A549 (cell line): ENCODE data around the gene KLHL3. TPM values are rescaled to one million over a fixed set of nuclear protein-coding genes. Genes with fewer than 3 reads are reported as not detected.

ENCODE experiments used
- ATAC-seq, 2 experiments: fragments of 200-7000 bp in 1 of 2; fragments of >200 bp in 1 of 2; cut with Nextera tagmentation in 1 of 2; cut with Tn5 transposase in 1 of 2; 3 replicates each; pipeline versions ENCODE4 v1.8.0 to v1.9.1; 2018 to 2020; ENCODE audit warnings: mild to moderate bottlenecking in 1 of 2, moderate library complexity in 1 of 2
- CTCF ChIA-PET: fragments of 300-600 bp; sonication (Branson Sonifier 250); formaldehyde crosslinking; extraction: SDS; loops from one replicate; lab custom pipeline; 2021; ENCODE audit warnings: antibody characterized with exemption, inconsistent platforms; lab: Yijun Ruan, JAX
- POLR2A ChIA-PET: fragments of 350-600 bp; formaldehyde crosslinking; extraction: SDS; loops from one replicate; lab custom pipeline; 2021; ENCODE audit warnings: antibody characterized with exemption, inconsistent platforms; lab: Yijun Ruan, JAX
- DNase-seq, 2 experiments: peaks; one replicate each; pipeline versions ENCODE4 v3.0.0 to v3.0.0-alpha.2; 2011 to 2016; ENCODE audit warnings: low read depth in 1 of 2, low spot score in 1 of 2
- FAIRE-seq: peaks from 2 replicates; lab custom pipeline; 2011; peaks lifted over from hg19 to GRCh38; lab: Jason Lieb, UNC
- H3K27ac ChIP-seq, 2 experiments: fragments of >200 bp; sonication (Bioruptor Twin); formaldehyde crosslinking; 3 replicates each; pipeline ENCODE4 v1.5.1; 2016 to 2017
- H3K4me1 ChIP-seq: fragments of >200 bp; sonication (Bioruptor Twin); formaldehyde crosslinking; 3 replicates; pipeline ENCODE4 v1.6.1; 2016
- H3K4me2 ChIP-seq: fragments of >200 bp; sonication (Bioruptor Twin); formaldehyde crosslinking; 3 replicates; pipeline ENCODE4 v1.6.1; 2016
- H3K4me3 ChIP-seq: fragments of >200 bp; sonication (Bioruptor Twin); formaldehyde crosslinking; 3 replicates; pipeline ENCODE4 v1.5.1; 2016
- H3K9me3 ChIP-seq: fragments of >200 bp; sonication (Bioruptor Twin); formaldehyde crosslinking; 3 replicates; pipeline ENCODE4 v1.6.1; 2016
- CBX2 ChIP-seq: fragments of 200-600 bp; sonication (generic); IDR thresholded peaks from 2 replicates; pipeline ENCODE4 v1.6.1; 2016; ENCODE audit warnings: low read depth, mild to moderate bottlenecking, borderline replicate concordance
- CHD4 ChIP-seq: fragments of 200-600 bp; sonication (generic); IDR thresholded peaks from 2 replicates; pipeline ENCODE4 v1.6.1; 2016; ENCODE audit warnings: antibody characterized with exemption, mild to moderate bottlenecking, borderline replicate concordance
- FOSL2 ChIP-seq, 2 experiments: fragments of 450-650 bp in 1 of 2; fragments of >200 bp in 1 of 2; sonication (Bioruptor Twin) in 1 of 2; formaldehyde crosslinking; IDR thresholded peaks; 2 replicates each; pipeline versions ENCODE4 v1.5.0 to v1.6.1; 2016 to 2020; ENCODE audit warnings: mild to moderate bottlenecking in 1 of 2, moderate library complexity in 1 of 2
- FOXS1 ChIP-seq: fragments of 250-450 bp; sonication (Bioruptor Pico); IDR thresholded peaks from 2 replicates; pipeline ENCODE4 v1.5.0; 2020; ENCODE audit warnings: mild to moderate bottlenecking, moderate library complexity
- GATA3 ChIP-seq: IDR thresholded peaks from 2 replicates; pipeline ENCODE4 v1.6.1; 2012; ENCODE audit warnings: borderline replicate concordance
- HDAC2 ChIP-seq: fragments of 200-600 bp; sonication (generic); IDR thresholded peaks from 2 replicates; pipeline ENCODE4 v1.6.1; 2016
- HOXA7 ChIP-seq: fragments of 250-450 bp; sonication (Bioruptor Pico); IDR thresholded peaks from 2 replicates; pipeline ENCODE4 v1.5.0; 2020; ENCODE audit warnings: mild to moderate bottlenecking, moderate library complexity
- HOXB13 ChIP-seq: fragments of 250-450 bp; sonication (Bioruptor Pico); IDR thresholded peaks from 2 replicates; pipeline ENCODE4 v1.5.0; 2020; ENCODE audit warnings: low read depth, mild to moderate bottlenecking, moderate library complexity
- HOXB5 ChIP-seq: fragments of 250-450 bp; sonication (Bioruptor Pico); IDR thresholded peaks from 2 replicates; pipeline ENCODE4 v1.5.0; 2020; ENCODE audit warnings: mild to moderate bottlenecking, moderate library complexity
- KDM1A ChIP-seq: fragments of 200-600 bp; sonication (generic); IDR thresholded peaks from 2 replicates; pipeline ENCODE4 v1.6.1; 2016; ENCODE audit warnings: low read depth, mild to moderate bottlenecking
- MYC ChIP-seq: IDR thresholded peaks from 2 replicates; pipeline ENCODE4 v1.6.1; 2012; ENCODE audit warnings: mild to moderate bottlenecking, inconsistent platforms, low read length, improper control_type of control experiment, borderline replicate concordance
- PHF8 ChIP-seq: fragments of 200-600 bp; sonication (generic); IDR thresholded peaks from 2 replicates; pipeline ENCODE4 v1.6.1; 2016; ENCODE audit warnings: low read depth, mild to moderate bottlenecking, antibody characterized with exemption, moderate library complexity, borderline replicate concordance
- RARB ChIP-seq: fragments of 250-450 bp; sonication (Bioruptor Pico); IDR thresholded peaks from 2 replicates; pipeline ENCODE4 v1.8.0; 2021; ENCODE audit warnings: mild to moderate bottlenecking, moderate library complexity
- RNF2 ChIP-seq: fragments of 200-600 bp; sonication (generic); IDR thresholded peaks from 2 replicates; pipeline ENCODE4 v1.6.1; 2016; ENCODE audit warnings: low read depth, mild to moderate bottlenecking, antibody characterized with exemption, moderate library complexity, borderline replicate concordance
- TFCP2L1 ChIP-seq: fragments of 250-450 bp; sonication (Bioruptor Pico); IDR thresholded peaks from 2 replicates; pipeline ENCODE4 v1.5.0; 2021; ENCODE audit warnings: mild to moderate bottlenecking
- TP53 ChIP-seq: fragments of 250-450 bp; sonication (Bioruptor Pico); IDR thresholded peaks from 2 replicates; pipeline ENCODE4 v1.5.0; 2021; ENCODE audit warnings: mild to moderate bottlenecking, moderate library complexity
- ZFP36 ChIP-seq: fragments of 450-650 bp; IDR thresholded peaks from 2 replicates; pipeline ENCODE4 v1.6.1; 2014; ENCODE audit warnings: borderline replicate concordance; ENCODE audit not compliant: partially characterized antibody
- ZNF302 ChIP-seq: fragments of 250-450 bp; sonication (Bioruptor Pico); IDR thresholded peaks from 2 replicates; pipeline ENCODE4 v1.9.0; 2021; ENCODE audit warnings: inconsistent platforms, mild to moderate bottlenecking, moderate library complexity
- ZSCAN20 ChIP-seq: fragments of 250-450 bp; sonication (Bioruptor Pico); IDR thresholded peaks from 2 replicates; pipeline ENCODE4 v1.8.0; 2022; ENCODE audit warnings: mild to moderate bottlenecking, moderate library complexity
- WGBS: methylation state at CpG from one replicate; pipeline ENCODE4 v1.1.6; 2017; ENCODE audit errors: missing lambda C conversion rate; 5-methylcytosine and 5-hydroxymethylcytosine counted together
- polyA plus RNA-seq, 4 experiments: library from polyadenylated mRNA; depleted of rRNA in 3 of 4; stranded (reverse); fragments of >200 nt; fragmentation: RNase III in 1 of 4; extraction: RNeasy Plus Mini Kit Qiagen cat#74134 plus additional on column Dnase treatment in 1 of 4; gene quantifications; 2 replicates in 3 of 4; 3 replicates in 1 of 4; pipeline ENCODE4 v1.2.3, GENCODE V29; 2011 to 2017
- TF ChIP-seq, protein P1 (sequence below): fragments of 150-350 bp; IDR thresholded peaks from 2 replicates; pipeline ENCODE4 v1.6.1; 2014; ENCODE audit warnings: low read depth, mild to moderate bottlenecking, low read length
- TF ChIP-seq, protein P2 (sequence below): IDR thresholded peaks from 2 replicates; pipeline ENCODE4 v1.6.1; 2012
- TF ChIP-seq, protein P3 (sequence below): fragments of 450-650 bp; IDR thresholded peaks from 2 replicates; pipeline ENCODE4 v1.6.1; 2014; ENCODE audit warnings: antibody characterized with exemption
- TF ChIP-seq, protein P4 (sequence below): fragments of 200-600 bp; sonication (generic); IDR thresholded peaks from 2 replicates; pipeline ENCODE4 v1.6.1; 2016; ENCODE audit warnings: antibody characterized with exemption, mild to moderate bottlenecking, moderate library complexity
- TF ChIP-seq, protein P5 (sequence below): IDR thresholded peaks from 2 replicates; pipeline ENCODE4 v1.6.1; 2012; ENCODE audit warnings: low read depth, borderline replicate concordance

KLHL3 gene
- polyA plus RNA-seq, 2 of the 4 experiments (the other 2 are of a cell fraction) = 0.35 to 1.1 TPM

DNA sequence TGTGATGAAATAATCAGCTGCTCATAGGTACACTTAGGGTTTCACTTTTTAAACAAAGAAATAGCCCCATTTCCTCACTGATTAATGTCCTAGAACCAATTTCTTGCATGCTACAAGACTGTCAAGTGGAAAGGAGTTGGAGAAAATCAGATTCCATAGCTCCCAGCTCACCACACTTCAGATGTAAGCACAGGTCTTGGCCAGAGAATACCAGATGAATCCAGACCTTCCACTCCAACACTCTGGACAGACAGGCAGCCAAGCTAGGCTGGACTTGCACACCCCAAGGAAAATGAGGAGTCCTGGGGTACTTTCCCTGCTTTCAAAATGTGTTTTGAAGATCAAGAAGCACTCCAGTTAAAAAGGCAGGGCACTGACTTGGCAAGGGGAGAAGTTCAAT is 68.5 kb downstream of the KLHL3 start:
- TF ChIP-seq, protein P1, sequence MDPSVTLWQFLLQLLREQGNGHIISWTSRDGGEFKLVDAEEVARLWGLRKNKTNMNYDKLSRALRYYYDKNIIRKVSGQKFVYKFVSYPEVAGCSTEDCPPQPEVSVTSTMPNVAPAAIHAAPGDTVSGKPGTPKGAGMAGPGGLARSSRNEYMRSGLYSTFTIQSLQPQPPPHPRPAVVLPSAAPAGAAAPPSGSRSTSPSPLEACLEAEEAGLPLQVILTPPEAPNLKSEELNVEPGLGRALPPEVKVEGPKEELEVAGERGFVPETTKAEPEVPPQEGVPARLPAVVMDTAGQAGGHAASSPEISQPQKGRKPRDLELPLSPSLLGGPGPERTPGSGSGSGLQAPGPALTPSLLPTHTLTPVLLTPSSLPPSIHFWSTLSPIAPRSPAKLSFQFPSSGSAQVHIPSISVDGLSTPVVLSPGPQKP = no peak
- no peak for TF ChIP-seq ZFP36
- TF ChIP-seq ZSCAN20 = no peak
- no peak for TF ChIP-seq RARB (CRISPR knock-in tag)
- TF ChIP-seq CBX2 = no peak
- TF ChIP-seq HOXA7 (CRISPR knock-in tag) = no peak
- TF ChIP-seq HDAC2 = no peak
- TF ChIP-seq, protein P2, sequence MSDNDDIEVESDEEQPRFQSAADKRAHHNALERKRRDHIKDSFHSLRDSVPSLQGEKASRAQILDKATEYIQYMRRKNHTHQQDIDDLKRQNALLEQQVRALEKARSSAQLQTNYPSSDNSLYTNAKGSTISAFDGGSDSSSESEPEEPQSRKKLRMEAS = no peak
- TF ChIP-seq TP53 (CRISPR knock-in tag) = no peak
- no peak for FAIRE-seq
- Histone ChIP-seq H3K4me3 (no peak overlapping the region), H3K4me2 (no peak overlapping the region), H3K9me3 (no peaks in the 10 kb centered on the region), H3K4me1 (peaks cover 12% of the 10 kb centered on the region; the same call in 2 of the 3 replicates), H3K27ac (no peak overlapping the region)
- ATAC-seq = no peak
- ChIA-PET POLR2A (no interaction called here), CTCF (interaction anchor here (0.9 to 2.0 kb wide), 8 partner anchors 11 to 155 kb away, joined by 3 to 8 read pairs (median 4); no protein-coding TSS in a partner anchor)
- no peak for DNase-seq

DNA sequence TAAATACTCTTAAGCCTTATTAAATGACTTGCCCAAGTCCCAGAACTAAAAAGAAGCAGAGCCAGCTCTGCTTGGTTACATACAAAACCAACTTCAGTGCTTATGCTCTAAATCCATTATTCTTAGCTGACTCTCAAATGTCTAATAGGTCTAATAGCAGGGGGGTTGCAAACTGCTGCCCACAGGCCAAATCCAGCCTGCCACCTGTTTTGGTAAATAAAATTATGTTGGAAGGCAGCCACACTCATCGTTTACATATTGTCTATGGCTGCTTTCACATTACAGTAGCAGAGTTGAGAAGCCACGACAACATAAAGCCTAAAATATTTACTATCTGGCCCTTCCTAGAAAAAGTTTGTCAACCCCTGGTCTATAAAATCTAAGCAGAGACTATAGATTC is 69.0 kb downstream of the KLHL3 start:
- WGBS = 55% methylated on average over 2 of the region's 2 CpGs
- Histone ChIP-seq H3K4me1 (peaks cover 12% of the 10 kb centered on the region; the same call in 2 of the 3 replicates), H3K27ac (no peak overlapping the region)
- TF ChIP-seq GATA3 (no peak), TFCP2L1 (no peak), CHD4 (no peak), HOXA7 (CRISPR knock-in tag) (no peak), HOXB5 (CRISPR knock-in tag) (no peak), ZNF302 (no peak), FOXS1 (CRISPR knock-in tag) (no peak), RNF2 (no peak), KDM1A (no peak), HOXB13 (no peak), MYC (no peak), FOSL2 (IDR thresholded peaks at IDR 0.05) (no peak), FOSL2 (CRISPR knock-in tag; IDR thresholded peaks at IDR 0.05) (no peak), PHF8 (no peak)
- TF ChIP-seq, protein P3, sequence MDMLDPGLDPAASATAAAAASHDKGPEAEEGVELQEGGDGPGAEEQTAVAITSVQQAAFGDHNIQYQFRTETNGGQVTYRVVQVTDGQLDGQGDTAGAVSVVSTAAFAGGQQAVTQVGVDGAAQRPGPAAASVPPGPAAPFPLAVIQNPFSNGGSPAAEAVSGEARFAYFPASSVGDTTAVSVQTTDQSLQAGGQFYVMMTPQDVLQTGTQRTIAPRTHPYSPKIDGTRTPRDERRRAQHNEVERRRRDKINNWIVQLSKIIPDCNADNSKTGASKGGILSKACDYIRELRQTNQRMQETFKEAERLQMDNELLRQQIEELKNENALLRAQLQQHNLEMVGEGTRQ = no peak
- TF ChIP-seq, protein P4, sequence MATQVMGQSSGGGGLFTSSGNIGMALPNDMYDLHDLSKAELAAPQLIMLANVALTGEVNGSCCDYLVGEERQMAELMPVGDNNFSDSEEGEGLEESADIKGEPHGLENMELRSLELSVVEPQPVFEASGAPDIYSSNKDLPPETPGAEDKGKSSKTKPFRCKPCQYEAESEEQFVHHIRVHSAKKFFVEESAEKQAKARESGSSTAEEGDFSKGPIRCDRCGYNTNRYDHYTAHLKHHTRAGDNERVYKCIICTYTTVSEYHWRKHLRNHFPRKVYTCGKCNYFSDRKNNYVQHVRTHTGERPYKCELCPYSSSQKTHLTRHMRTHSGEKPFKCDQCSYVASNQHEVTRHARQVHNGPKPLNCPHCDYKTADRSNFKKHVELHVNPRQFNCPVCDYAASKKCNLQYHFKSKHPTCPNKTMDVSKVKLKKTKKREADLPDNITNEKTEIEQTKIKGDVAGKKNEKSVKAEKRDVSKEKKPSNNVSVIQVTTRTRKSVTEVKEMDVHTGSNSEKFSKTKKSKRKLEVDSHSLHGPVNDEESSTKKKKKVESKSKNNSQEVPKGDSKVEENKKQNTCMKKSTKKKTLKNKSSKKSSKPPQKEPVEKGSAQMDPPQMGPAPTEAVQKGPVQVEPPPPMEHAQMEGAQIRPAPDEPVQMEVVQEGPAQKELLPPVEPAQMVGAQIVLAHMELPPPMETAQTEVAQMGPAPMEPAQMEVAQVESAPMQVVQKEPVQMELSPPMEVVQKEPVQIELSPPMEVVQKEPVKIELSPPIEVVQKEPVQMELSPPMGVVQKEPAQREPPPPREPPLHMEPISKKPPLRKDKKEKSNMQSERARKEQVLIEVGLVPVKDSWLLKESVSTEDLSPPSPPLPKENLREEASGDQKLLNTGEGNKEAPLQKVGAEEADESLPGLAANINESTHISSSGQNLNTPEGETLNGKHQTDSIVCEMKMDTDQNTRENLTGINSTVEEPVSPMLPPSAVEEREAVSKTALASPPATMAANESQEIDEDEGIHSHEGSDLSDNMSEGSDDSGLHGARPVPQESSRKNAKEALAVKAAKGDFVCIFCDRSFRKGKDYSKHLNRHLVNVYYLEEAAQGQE = no peak
- TF ChIP-seq, protein P5, sequence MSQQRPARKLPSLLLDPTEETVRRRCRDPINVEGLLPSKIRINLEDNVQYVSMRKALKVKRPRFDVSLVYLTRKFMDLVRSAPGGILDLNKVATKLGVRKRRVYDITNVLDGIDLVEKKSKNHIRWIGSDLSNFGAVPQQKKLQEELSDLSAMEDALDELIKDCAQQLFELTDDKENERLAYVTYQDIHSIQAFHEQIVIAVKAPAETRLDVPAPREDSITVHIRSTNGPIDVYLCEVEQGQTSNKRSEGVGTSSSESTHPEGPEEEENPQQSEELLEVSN = no peak
- TF ChIP-seq, all 56 proteins: peak for 0
- Histone ChIP-seq H3K4me2 (no peak overlapping the region), H3K4me3 (no peak overlapping the region), H3K9me3 (no peaks in the 10 kb centered on the region)
- CTCF ChIA-PET = interaction anchor here (0.7 to 2.0 kb wide), 10 partner anchors 10 to 402 kb away, joined by 3 to 8 read pairs (median 4); no protein-coding TSS in a partner anchor
- POLR2A ChIA-PET = no interaction called here
- DNase-seq (no peak), ATAC-seq (no peak), FAIRE-seq (no peak)
